Breast epithelium (tissue), 3 donors: ENCODE results near the gene GNAO1.

ENCODE experiments used
- POLR2AphosphoS5 ChIP-seq, 3 donors: sonication (generic); formaldehyde crosslinking; IDR thresholded peaks; one replicate each; pipeline ENCODE4 v1.6.1; 2017; ENCODE audit warnings: antibody characterized with exemption in 3 of 3
- TF ChIP-seq, protein P1 (sequence below), 3 donors: fragments of 450-650 bp; IDR thresholded peaks; one replicate each; pipeline ENCODE4 v1.5.1; 2016 to 2017; ENCODE audit warnings: antibody characterized with exemption in 3 of 3, mild to moderate bottlenecking in 3 of 3, moderate library complexity in 3 of 3

GRCh38 chr16:56347670-56348069 lies 156.4 kb downstream of the GNAO1 start:
- TF ChIP-seq POLR2AphosphoS5 (IDR thresholded peaks at IDR 0.05): no peak
- TF ChIP-seq, protein P1, sequence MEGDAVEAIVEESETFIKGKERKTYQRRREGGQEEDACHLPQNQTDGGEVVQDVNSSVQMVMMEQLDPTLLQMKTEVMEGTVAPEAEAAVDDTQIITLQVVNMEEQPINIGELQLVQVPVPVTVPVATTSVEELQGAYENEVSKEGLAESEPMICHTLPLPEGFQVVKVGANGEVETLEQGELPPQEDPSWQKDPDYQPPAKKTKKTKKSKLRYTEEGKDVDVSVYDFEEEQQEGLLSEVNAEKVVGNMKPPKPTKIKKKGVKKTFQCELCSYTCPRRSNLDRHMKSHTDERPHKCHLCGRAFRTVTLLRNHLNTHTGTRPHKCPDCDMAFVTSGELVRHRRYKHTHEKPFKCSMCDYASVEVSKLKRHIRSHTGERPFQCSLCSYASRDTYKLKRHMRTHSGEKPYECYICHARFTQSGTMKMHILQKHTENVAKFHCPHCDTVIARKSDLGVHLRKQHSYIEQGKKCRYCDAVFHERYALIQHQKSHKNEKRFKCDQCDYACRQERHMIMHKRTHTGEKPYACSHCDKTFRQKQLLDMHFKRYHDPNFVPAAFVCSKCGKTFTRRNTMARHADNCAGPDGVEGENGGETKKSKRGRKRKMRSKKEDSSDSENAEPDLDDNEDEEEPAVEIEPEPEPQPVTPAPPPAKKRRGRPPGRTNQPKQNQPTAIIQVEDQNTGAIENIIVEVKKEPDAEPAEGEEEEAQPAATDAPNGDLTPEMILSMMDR (IDR thresholded peaks at IDR 0.05): no peak
